HG03378 (cell line): ENCODE data around the gene SOX5.
"Not testable (repeated sequence)": the region's sequence is repeated elsewhere in the genome, so short reads cannot be mapped to it uniquely, and the experiment has no call there.

ENCODE experiments used
- ATAC-seq: cut with Tn5 transposase; IDR thresholded peaks from one replicate; pipeline ENCODE4 v1.9.1; 2021; ENCODE audit warnings: mild to moderate bottlenecking, moderate library complexity; ENCODE audit not compliant: unreplicated experiment

Gene SOX5

DNA sequence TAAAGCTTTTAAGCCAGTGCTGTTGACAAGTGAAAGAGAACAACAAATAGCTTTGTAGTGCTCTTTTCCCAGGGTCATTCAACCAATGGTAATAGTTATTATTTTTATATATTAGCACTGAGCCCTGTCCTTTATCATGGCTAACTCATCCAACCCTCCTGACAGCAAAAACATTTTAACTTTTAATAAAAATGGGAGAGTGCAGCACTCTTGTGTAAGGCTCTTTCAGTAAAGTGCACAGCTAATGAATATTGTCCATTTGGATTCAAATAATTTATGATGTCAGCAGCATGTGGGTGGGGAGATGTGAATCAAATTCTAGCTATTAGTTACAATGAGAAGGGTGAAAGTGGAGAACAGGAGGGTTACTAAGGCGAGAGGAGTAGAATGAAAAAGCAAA lies 185.7 kb downstream of the SOX5 start:
- ATAC-seq: no peak

DNA sequence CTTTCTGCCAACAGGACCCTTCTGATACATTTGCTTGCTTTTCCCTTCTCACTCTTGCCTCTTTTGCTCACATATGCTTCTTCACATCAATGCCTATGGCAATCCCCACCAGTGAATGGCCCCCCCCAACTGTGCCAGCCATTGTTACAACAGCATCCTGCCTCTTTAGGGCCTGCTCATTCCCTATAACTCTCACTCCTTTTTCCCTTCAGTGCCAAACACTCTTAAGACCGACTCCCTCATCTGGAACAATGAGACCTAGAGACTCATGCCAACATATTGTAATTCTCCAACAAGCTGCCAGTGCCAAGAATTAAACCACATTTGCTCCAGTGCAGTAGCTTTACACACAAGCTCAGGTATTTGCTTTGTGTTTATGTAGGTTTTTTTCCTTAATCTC lies 189.0 kb downstream of the SOX5 start:
- no peak for ATAC-seq

GRCh38 chr12:23758608-23759007 lies 190.9 kb downstream of the SOX5 start:
- ATAC-seq: no peak

DNA sequence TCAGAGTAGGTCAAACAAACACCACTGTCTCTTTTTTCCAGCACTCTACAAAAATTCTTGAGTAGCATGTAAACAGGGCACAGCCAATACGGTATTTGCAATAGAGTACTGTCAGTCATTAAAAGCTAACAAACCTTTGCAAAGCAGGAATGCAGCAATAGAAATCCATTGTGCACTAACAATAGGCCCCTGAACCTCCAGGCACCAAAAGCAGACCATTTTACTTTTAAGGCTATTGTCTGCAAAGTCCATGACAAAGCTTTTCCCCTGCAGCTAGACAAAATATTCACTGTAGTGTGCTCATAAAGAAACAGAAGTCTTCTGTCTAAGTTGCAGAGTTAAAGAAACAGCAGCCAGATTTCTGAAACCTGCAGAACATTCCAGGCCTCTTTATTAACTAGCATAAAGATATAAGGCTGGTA lies 191.9 kb downstream of the SOX5 start:
- no peak for ATAC-seq

DNA sequence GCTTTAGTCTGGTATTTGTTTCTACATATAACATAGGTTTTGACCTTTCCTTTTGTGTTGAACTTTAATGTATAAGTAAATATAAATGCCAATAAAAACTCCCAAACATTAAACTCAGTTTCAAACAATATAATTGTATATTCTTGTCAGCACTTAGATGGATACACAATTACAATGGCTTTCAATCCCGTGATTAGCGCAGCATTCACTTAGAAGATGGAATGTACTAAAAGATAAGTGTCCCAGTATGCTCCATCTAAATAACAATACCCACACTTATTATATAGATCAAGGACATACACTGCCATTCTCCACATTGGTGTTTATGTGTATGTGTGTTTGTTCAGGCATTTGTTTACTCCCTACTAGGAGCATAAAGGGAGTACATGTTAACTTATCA lies 193.1 kb downstream of the SOX5 start:
- no peak for ATAC-seq

- ATAC-seq: no peak
These were observed 195.7 kb downstream of the SOX5 start for GRCh38 chr12:23753628-23754365.

GRCh38 chr12:23752245-23752644 lies 197.2 kb downstream of the SOX5 start:
- ATAC-seq: no peak

DNA sequence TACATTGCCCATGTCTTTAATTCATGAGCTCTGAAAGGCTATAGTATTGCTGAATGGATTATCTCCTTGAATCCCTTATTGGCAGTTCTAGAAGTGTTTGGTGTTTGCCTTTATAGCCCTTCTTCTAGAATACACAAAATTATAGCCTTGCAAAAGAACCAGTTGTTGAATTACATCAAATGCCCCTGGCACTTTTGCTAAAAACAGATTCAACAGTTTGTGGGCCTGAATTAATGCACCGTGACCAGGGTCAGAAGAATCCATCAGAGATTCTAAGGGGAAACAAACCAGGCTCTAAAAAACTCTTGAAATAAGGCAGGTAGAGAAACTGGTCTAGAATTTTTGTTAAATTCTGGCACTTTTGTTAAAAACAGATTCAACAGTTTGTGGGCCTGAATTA lies 197.8 kb downstream of the SOX5 start:
- ATAC-seq: no peak

DNA sequence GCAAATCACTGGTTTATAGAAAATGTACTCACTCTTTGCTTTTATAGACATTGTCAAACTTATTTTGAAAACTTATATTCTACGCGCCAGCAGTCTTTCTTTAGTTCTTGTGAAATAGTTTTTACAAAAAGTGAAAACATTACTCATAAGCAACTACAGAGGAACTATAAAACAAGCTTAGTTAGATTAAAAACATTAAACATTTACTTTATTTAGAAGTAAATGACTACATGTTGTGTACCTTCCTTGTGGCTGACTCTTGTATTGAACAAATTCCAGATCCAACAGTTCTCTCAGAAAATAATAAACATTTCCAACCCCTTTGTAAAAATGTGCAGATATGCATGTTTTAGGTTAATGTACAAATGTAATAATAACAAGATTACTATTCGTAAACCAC lies 198.5 kb downstream of the SOX5 start:
- no peak for ATAC-seq

DNA sequence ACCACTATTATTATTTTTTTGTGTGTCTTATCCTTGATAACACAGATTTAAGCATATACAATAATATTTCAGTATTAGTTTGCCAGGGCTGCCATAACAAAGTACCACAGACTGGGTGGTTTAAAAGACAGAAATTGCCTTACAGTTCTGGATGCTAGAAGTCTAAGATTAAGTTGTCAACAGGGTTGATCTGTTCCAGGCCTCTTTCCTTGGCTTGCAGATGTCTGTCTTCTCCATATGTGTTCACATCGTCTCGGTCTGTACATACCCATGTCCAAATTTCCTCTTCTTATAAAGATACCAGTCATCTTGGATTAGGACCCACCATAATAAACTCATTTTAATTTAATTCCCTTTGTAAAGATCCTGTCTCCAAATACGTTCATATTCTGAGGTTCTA lies 204.8 kb downstream of the SOX5 start:
- no peak for ATAC-seq

DNA sequence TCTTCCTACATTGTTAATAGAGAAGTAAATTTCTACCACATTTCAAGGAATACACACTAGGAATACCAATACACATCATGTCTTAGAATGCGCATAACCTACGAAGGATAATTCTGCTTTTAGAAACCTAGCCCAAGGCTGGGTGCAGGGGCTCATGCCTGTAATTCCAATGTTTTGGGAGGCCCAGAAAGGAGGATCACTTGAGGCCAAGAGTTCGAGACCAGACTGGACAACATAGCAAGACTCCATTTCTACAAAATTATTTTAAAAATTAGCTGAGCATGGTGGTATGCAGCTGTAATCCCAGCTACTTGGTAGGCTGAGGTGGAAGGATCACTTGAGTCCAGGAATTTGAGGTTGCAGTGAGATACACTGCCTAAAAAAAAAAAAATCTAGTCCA lies 206.9 kb downstream of the SOX5 start:
- ATAC-seq: no peak

GRCh38 chr12:23731493-23731892 lies 218.0 kb downstream of the SOX5 start:
- no peak for ATAC-seq

DNA sequence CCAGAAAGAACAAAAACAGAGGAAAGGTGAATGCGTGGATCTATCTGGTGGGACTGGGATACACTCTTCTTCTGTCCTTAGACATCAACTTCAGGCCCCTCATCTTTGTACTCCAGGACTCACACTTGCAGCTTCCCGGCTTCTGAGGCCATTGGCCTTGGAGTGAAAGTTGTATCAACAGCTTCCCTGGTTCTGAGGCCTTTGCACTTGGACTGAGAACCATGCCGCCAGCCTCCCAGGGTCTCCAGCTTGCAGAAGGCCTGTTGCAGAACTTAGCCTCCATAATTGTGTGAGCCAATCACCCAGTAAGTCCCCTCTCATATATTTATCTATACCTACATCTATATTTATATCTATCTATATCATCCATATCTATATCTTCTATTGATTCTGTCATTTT lies 218.4 kb downstream of the SOX5 start:
- ATAC-seq: no peak

DNA sequence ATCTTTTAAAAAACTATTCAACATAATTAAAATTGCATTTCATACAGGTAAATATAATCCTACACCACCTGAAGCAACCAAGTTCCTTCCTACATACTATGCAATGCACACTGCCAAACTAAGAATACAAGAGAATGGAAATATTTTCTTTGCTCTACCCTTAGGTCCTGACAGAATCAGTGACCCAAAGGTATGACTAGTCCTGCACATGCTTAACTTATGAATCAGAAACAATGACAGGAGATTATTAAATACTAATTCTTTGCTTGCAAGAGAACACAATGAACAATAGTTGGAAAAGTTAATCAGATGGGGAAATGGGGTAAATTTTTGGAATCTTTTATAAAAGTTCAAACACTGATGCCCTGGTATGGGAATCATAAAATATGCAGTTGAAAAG lies 220.1 kb downstream of the SOX5 start:
- ATAC-seq: no peak

DNA sequence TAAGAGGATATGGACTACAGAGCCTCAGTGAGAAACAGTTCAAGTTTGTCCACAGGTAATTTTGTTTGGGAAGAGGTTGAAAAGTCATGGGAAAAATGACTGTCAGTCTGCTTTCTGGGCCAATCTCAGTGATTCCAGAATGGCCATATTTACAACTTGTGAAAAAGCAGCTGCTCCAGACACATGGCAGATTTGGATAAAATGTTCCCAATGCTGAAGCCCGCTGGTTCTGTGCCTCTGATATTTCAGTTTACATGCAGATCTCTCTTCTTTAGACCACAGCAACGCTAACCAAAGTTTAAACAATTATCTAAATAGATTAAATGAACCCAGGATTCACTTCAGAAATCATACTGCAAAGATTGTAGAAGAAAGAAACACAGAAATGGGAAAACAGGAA lies 222.8 kb downstream of the SOX5 start:
- ATAC-seq: no peak

DNA sequence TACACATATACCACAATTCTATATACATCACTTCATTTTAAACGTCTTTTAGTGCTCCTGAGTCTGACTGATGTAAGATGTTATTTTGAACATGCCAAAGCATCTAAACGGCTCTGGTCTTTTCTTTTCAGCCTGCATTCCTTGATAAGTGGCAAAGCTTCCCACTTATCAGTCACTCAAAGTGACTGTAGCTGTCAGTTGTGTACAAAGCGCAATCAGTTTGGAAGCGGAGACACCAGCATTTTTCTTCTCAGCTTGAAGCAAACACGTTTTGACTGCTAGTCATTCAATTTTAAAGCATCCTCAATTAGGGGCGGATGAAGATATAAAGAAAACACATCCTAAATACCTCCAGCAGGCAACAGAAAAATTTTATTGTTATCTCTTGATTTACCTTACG lies 226.8 kb downstream of the SOX5 start:
- no peak for ATAC-seq

- ATAC-seq: no peak
These were observed 228.2 kb downstream of the SOX5 start for GRCh38 chr12:23721268-23721667.

- ATAC-seq: no peak
These were observed 230.0 kb downstream of the SOX5 start for GRCh38 chr12:23719493-23719892.

DNA sequence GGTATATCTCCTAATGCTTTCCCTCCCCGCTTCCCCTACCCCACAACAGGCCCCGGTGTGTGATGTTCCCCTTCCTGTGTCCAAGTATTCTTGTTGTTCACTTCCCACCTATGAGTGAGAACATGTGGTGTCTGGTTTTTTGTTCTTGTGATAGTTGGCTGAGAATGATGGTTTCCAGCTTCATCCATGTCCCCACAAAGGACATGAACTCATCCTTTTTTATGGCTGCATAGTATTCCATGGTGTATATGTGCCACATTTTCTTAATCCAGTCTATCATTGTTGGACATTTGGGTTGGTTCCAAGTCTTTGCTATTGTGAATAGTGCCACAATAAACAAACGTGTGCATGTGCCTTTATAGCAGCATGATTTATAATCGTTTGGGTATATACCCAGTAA lies 239.1 kb downstream of the SOX5 start:
- ATAC-seq: not testable (repeated sequence)

- no peak for ATAC-seq
These were observed 241.2 kb downstream of the SOX5 start for GRCh38 chr12:23708185-23708837.

GRCh38 chr12:23707270-23707669 lies 242.2 kb downstream of the SOX5 start:
- ATAC-seq: no peak

DNA sequence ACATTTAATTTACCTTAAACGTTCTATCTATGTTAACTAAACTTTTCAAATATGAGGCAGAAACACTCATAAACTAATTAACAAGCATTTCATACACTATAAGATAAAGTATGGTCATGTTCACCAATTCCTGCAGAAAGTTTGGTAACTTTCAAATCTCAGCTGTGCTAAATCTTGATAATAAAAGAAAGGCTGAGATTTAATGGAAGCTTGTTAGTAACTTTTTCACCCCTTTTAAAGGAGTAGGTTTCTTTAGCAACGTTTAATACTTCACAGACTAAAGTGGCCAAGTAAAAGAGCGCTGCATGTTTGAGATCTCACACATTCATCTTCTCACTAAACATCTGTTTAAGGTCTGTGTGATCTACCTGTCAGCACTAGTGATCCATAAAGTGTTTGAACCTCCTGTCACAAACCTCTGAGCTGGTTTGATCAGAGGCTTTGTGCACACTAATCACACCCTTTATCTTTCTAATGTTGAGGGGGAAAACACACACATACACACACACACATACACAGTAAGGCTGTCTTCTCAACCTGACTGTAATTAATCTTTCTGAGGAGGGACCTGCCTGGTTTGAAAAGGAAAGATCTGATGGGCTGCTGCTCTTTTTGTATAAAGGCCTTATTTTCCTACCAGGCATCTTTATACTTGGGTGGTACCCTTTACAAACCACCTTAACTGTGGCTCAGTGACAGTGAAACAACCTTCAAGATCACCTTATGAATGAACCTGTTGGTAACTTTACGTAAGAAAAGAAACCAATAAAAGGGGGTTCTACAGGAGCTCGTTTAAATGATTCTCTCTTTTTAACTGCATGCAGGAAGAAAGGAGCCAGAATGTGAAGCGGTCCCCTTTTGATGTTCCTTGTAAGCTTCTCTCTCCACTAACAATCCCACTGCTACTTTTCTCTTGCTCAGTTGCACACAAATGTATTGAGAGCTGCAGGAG lies 244.2 kb downstream of the SOX5 start:
- no peak for ATAC-seq
